Stimulated activated naive CD8-positive, alpha-beta T cell treated with anti-CD3 and anti-CD28 coated beads, Interleukin-15, amount 100 ng/mL, for 72 hours (primary cell): Measurements from ENCODE around the gene PRDX5.

Experiments
- ATAC-seq: fragments of 150-1000 bp; cut with Tn5 transposase; 2 replicates; pipeline ENCODE4 v1.10.0; 2021; ENCODE audit warnings: mild to moderate bottlenecking, moderate library complexity
- DNase-seq, 2 donors: peaks; one replicate each; pipeline ENCODE4 v3.0.0; 2021 to 2022
- H3K27ac Mint-ChIP-seq, 2 donors: one replicate each; pipeline ENCODE4 v1.8.0; 2022; ENCODE audit warnings: mild to moderate bottlenecking in 2 of 2, mixed read lengths in 2 of 2, moderate library complexity in 2 of 2
- H3K27me3 Mint-ChIP-seq: one replicate; pipeline ENCODE4 v1.8.0; 2022; ENCODE audit warnings: mixed read lengths
- H3K4me1 Mint-ChIP-seq: one replicate; pipeline ENCODE4 v1.8.0; 2022; ENCODE audit warnings: mild to moderate bottlenecking, mixed read lengths
- H3K4me3 Mint-ChIP-seq, 2 donors: one replicate each; pipeline ENCODE4 v1.8.0; 2022; ENCODE audit warnings: mild to moderate bottlenecking in 2 of 2, mixed read lengths in 2 of 2, moderate library complexity in 1 of 2
- H3K9me3 Mint-ChIP-seq, 2 donors: one replicate each; pipeline ENCODE4 v1.8.0; 2022; ENCODE audit warnings: mixed read lengths in 2 of 2

The PRDX5 gene

GRCh38 chr11:64341851-64342791 is 24.2 kb downstream of the PRDX5 start:
- no peaks in the 10 kb centered on the region for H3K27me3 Mint-ChIP-seq
- no peaks in the 10 kb centered on the region for H3K9me3 Mint-ChIP-seq
- H3K4me1 Mint-ChIP-seq: peaks cover 64% of the 10 kb centered on the region
- peak; percentile 73 for ATAC-seq
- no peak overlapping the region for H3K27ac Mint-ChIP-seq
- H3K4me3 Mint-ChIP-seq: peak overlapping the region; percentile 89 to 96
- DNase-seq: peak; percentile 89 to 92

- peaks cover 59% of the 10 kb centered on the region for H3K4me1 Mint-ChIP-seq
- DNase-seq: no peak
- no peaks in the 10 kb centered on the region for H3K9me3 Mint-ChIP-seq
- H3K27me3 Mint-ChIP-seq: no peaks in the 10 kb centered on the region
- ATAC-seq: no peak
- peak overlapping the region; percentile 20 to 55 for H3K4me3 Mint-ChIP-seq
- H3K27ac Mint-ChIP-seq: peak overlapping the region in 1 of 2 donors; percentile 59
Observed at GRCh38 chr11:64342869-64343745, 25.2 kb downstream of the PRDX5 start.

GRCh38 chr11:64343767-64344559 is 26.0 kb downstream of the PRDX5 start:
- ATAC-seq (no peak), DNase-seq (no peak)
- H3K4me3 Mint-ChIP-seq: no peak overlapping the region
- peaks cover 52% of the 10 kb centered on the region for H3K4me1 Mint-ChIP-seq
- H3K27me3 Mint-ChIP-seq: no peaks in the 10 kb centered on the region
- H3K9me3 Mint-ChIP-seq: no peaks in the 10 kb centered on the region
- no peak overlapping the region for H3K27ac Mint-ChIP-seq

GRCh38 chr11:64344787-64345186 is 26.9 kb downstream of the PRDX5 start:
- Mint-ChIP-seq H3K27ac (no peak overlapping the region), H3K27me3 (no peaks in the 10 kb centered on the region), H3K9me3 (no peaks in the 10 kb centered on the region), H3K4me1 (peaks cover 44% of the 10 kb centered on the region), H3K4me3 (no peak overlapping the region)
- DNase-seq: no peak
- ATAC-seq: no peak

- Mint-ChIP-seq H3K4me1 (peaks cover 22% of the 10 kb centered on the region), H3K4me3 (no peak overlapping the region)
Observed at GRCh38 chr11:64347193-64347867, 29.4 kb downstream of the PRDX5 start.

GRCh38 chr11:64348383-64349024 is 30.6 kb downstream of the PRDX5 start:
- Mint-ChIP-seq H3K27me3 (no peaks in the 10 kb centered on the region), H3K27ac (peak overlapping the region in 1 of 2 donors; percentile 74), H3K4me3 (no peak overlapping the region), H3K4me1 (peaks cover 16% of the 10 kb centered on the region), H3K9me3 (no peaks in the 10 kb centered on the region)
- ATAC-seq (no peak), DNase-seq (no peak)

More at GRCh38 chr11:64347193-64347867, 29.4 kb downstream of the PRDX5 start:
- Mint-ChIP-seq H3K9me3 (no peaks in the 10 kb centered on the region), H3K27me3 (no peaks in the 10 kb centered on the region), H3K27ac (no peak overlapping the region)
- DNase-seq (no peak), ATAC-seq (no peak)

GRCh38 chr11:64349025-64349387 is 31.1 kb downstream of the PRDX5 start:
- Mint-ChIP-seq H3K27ac (peak overlapping the region; percentile 57 to 74), H3K9me3 (no peaks in the 10 kb centered on the region), H3K4me3 (no peak overlapping the region), H3K4me1 (peaks cover 16% of the 10 kb centered on the region), H3K27me3 (no peaks in the 10 kb centered on the region)
- no peak for ATAC-seq
- DNase-seq: no peak

- no peak overlapping the region for H3K4me3 Mint-ChIP-seq
- peaks cover 15% of the 10 kb centered on the region for H3K4me1 Mint-ChIP-seq
- no peaks in the 10 kb centered on the region for H3K9me3 Mint-ChIP-seq
- H3K27ac Mint-ChIP-seq: peak overlapping the region in 1 of 2 donors; percentile 57
- ATAC-seq (no peak), DNase-seq (no peak)
- no peaks in the 10 kb centered on the region for H3K27me3 Mint-ChIP-seq
Observed at GRCh38 chr11:64349404-64349803, 31.5 kb downstream of the PRDX5 start.

GRCh38 chr11:64351136-64351631 is 33.3 kb downstream of the PRDX5 start:
- peaks cover 15% of the 10 kb centered on the region for H3K4me1 Mint-ChIP-seq
- no peaks in the 10 kb centered on the region for H3K9me3 Mint-ChIP-seq
- H3K27me3 Mint-ChIP-seq: no peaks in the 10 kb centered on the region
- ATAC-seq (peak; percentile 41), DNase-seq (no peak)
- no peak overlapping the region for H3K4me3 Mint-ChIP-seq
- H3K27ac Mint-ChIP-seq: no peak overlapping the region

- peaks cover 25% of the 10 kb centered on the region for H3K4me1 Mint-ChIP-seq
- H3K4me3 Mint-ChIP-seq: no peak overlapping the region
- H3K27ac Mint-ChIP-seq: peak overlapping the region in 1 of 2 donors; percentile 59
- ATAC-seq (no peak), DNase-seq (no peak)
- no peaks in the 10 kb centered on the region for H3K27me3 Mint-ChIP-seq
- no peaks in the 10 kb centered on the region for H3K9me3 Mint-ChIP-seq
Observed at GRCh38 chr11:64352099-64352994, 34.4 kb downstream of the PRDX5 start.

- Mint-ChIP-seq H3K4me1 (peaks cover 33% of the 10 kb centered on the region), H3K27ac (no peak overlapping the region), H3K27me3 (no peaks in the 10 kb centered on the region), H3K9me3 (no peaks in the 10 kb centered on the region), H3K4me3 (no peak overlapping the region)
- ATAC-seq (no peak), DNase-seq (no peak)
Observed at GRCh38 chr11:64352995-64353714, 35.2 kb downstream of the PRDX5 start.

- H3K27ac Mint-ChIP-seq: no peak overlapping the region
- ATAC-seq (no peak), DNase-seq (no peak)
- H3K27me3 Mint-ChIP-seq: no peaks in the 10 kb centered on the region
- peaks cover 39% of the 10 kb centered on the region for H3K4me1 Mint-ChIP-seq
- H3K4me3 Mint-ChIP-seq: no peak overlapping the region
- H3K9me3 Mint-ChIP-seq: no peaks in the 10 kb centered on the region
Observed at GRCh38 chr11:64353715-64354506, 36.0 kb downstream of the PRDX5 start.
